HepG2 (cell line): Measurements from ENCODE around the gene UGT1A8. TPM values are rescaled to one million over a fixed set of nuclear protein-coding genes. Genes with fewer than 3 reads are reported as not detected.

Source experiments
- ERF ChIP-seq: IDR thresholded peaks from 2 replicates; pipeline ENCODE4 v1.6.1; 2018; ENCODE audit warnings: missing biosample characterization, missing genetic modification reagents
- FOXM1 ChIP-seq: sonication (generic); formaldehyde crosslinking; IDR thresholded peaks from 2 replicates; pipeline ENCODE4 v1.5.0; 2020; ENCODE audit warnings: missing genetic modification reagents
- FOXP1 ChIP-seq, 2 experiments: fragments of 450-650 bp in 1 of 2; IDR thresholded peaks; 2 replicates each; pipeline ENCODE4 v1.6.1; 2017 to 2018; ENCODE audit warnings: antibody characterized with exemption in 1 of 2
- IKZF1 ChIP-seq: fragments of 450-650 bp; IDR thresholded peaks from 2 replicates; pipeline ENCODE4 v1.7.1; 2016
- KAT7 ChIP-seq: IDR thresholded peaks from 2 replicates; pipeline ENCODE4 v1.6.1; 2018; ENCODE audit warnings: borderline replicate concordance, missing compliant biosample characterization
- NFIC ChIP-seq: IDR thresholded peaks from 2 replicates; pipeline ENCODE4 v1.6.1; 2012; ENCODE audit warnings: mild to moderate bottlenecking, low read length, inconsistent platforms
- NR3C1 ChIP-seq: sonication (generic); formaldehyde crosslinking; IDR thresholded peaks from 2 replicates; pipeline ENCODE4 v1.4.0; 2020; ENCODE audit warnings: missing genetic modification reagents
- RBM22 ChIP-seq: fragments of 200-400 bp; formaldehyde crosslinking; optimal IDR thresholded peaks from 2 replicates; pipeline ENCODE3; 2017; ENCODE audit warnings: mild to moderate bottlenecking, low read length, moderate library complexity
- SRSF1 ChIP-seq: fragments of 200-400 bp; formaldehyde crosslinking; optimal IDR thresholded peaks from 2 replicates; pipeline ENCODE3; 2017; ENCODE audit warnings: mild to moderate bottlenecking, low read depth, low read length, moderate library complexity
- SUZ12 ChIP-seq: fragments of 150-350 bp; IDR thresholded peaks from 2 replicates; pipeline ENCODE4 v1.6.1; 2014; ENCODE audit warnings: low read depth, low read length
- ZBTB46 ChIP-seq: sonication (generic); formaldehyde crosslinking; IDR thresholded peaks from 2 replicates; pipeline ENCODE4 v1.4.0; 2020; ENCODE audit warnings: mild to moderate bottlenecking, missing genetic modification reagents, borderline replicate concordance
- ZBTB49 ChIP-seq: sonication (generic); formaldehyde crosslinking; IDR thresholded peaks from 2 replicates; pipeline ENCODE4 v1.4.0; 2020; ENCODE audit warnings: missing genetic modification reagents, borderline replicate concordance
- ZFP36L2 ChIP-seq: sonication (generic); formaldehyde crosslinking; IDR thresholded peaks from 2 replicates; pipeline ENCODE4 v1.4.0; 2020; ENCODE audit warnings: missing genetic modification reagents
- ZNF224 ChIP-seq: sonication (generic); formaldehyde crosslinking; IDR thresholded peaks from 2 replicates; pipeline ENCODE4 v1.5.0; 2020; ENCODE audit warnings: mild to moderate bottlenecking, missing genetic modification reagents
- ZNF280B ChIP-seq: sonication (generic); formaldehyde crosslinking; IDR thresholded peaks from 2 replicates; pipeline ENCODE4 v1.5.0; 2020; ENCODE audit warnings: missing genetic modification reagents, mild to moderate bottlenecking, borderline replicate concordance
- ZNF326 ChIP-seq: sonication (generic); formaldehyde crosslinking; IDR thresholded peaks from 2 replicates; pipeline ENCODE4 v1.4.0; 2020; ENCODE audit warnings: missing genetic modification reagents, borderline replicate concordance
- ZNF460 ChIP-seq: sonication (generic); formaldehyde crosslinking; IDR thresholded peaks from 2 replicates; pipeline ENCODE4 v1.5.1; 2020; ENCODE audit warnings: missing genetic modification reagents, mild to moderate bottlenecking, borderline replicate concordance
- ZNF687 ChIP-seq: sonication (generic); formaldehyde crosslinking; IDR thresholded peaks from 2 replicates; pipeline ENCODE4 v1.5.1; 2020; ENCODE audit warnings: mild to moderate bottlenecking, missing genetic modification reagents, moderate library complexity
- ZNF737 ChIP-seq: sonication (generic); formaldehyde crosslinking; IDR thresholded peaks from 2 replicates; pipeline ENCODE4 v1.5.0; 2020; ENCODE audit warnings: missing genetic modification reagents, mild to moderate bottlenecking, borderline replicate concordance
- ZSCAN25 ChIP-seq: sonication (generic); formaldehyde crosslinking; IDR thresholded peaks from 2 replicates; pipeline ENCODE4 v1.8.0; 2022; ENCODE audit warnings: mild to moderate bottlenecking, missing genetic modification reagents
- polyA plus RNA-seq, 8 experiments: library from polyadenylated mRNA; depleted of rRNA in 3 of 8; stranded (reverse) in 7 of 8; unstranded in 1 of 8; fragments of >200 nt; fragmentation: Illumina TruSeq in 4 of 8; extraction: Trizol in 4 of 8; gene quantifications; 2 replicates each; pipeline versions ENCODE4 v1.2.1 to v1.2.3, GENCODE V29; 2011 to 2016; ENCODE audit warnings: low read depth in 4 of 8, missing spikeins in 1 of 8, mixed read lengths in 1 of 8; ENCODE audit not compliant: insufficient read depth in 1 of 8
- total RNA-seq, 5 experiments: library from RNA; depleted of rRNA; stranded (reverse); fragments of >200 nt; fragmentation: Illumina TruSeq; extraction: Trizol; gene quantifications; 2 replicates each; pipeline ENCODE4 v1.2.3, GENCODE V29; 2016; ENCODE audit warnings: low read depth in 1 of 5

Gene UGT1A8
- total and polyA plus RNA-seq, 2 of the 13 experiments (the other 11 are each of a cell fraction or from before 2014, with no cell fraction given) = not detected

GRCh38 chr2:233745073-233745755, 127.8 kb downstream of the UGT1A8 start (continued):
- TF ChIP-seq NR3C1 (no peak), ZSCAN25 (CRISPR knock-in tag) (0 out of 2 replicates have a peak, but pooled peaks have one; percentile 52), ZBTB46 (CRISPR knock-in tag) (no peak), RBM22 (peak; percentile 39), FOXP1 (IDR thresholded peaks at IDR 0.05) (peak; percentile 78), FOXP1 (CRISPR knock-in tag; IDR thresholded peaks at IDR 0.05) (peak; percentile 97), ERF (peak; percentile 98), ZNF460 (CRISPR knock-in tag) (peak; percentile 31; the same call in 1 of the 2 replicates), NFIC (peak; percentile 98), ZBTB49 (CRISPR knock-in tag) (no peak), SUZ12 (no peak), KAT7 (CRISPR knock-in tag) (peak; percentile 41; the same call in 1 of the 2 replicates), SRSF1 (no peak), ZNF326 (CRISPR knock-in tag) (no peak), ZNF280B (CRISPR knock-in tag) (no peak), FOXM1 (CRISPR knock-in tag) (no peak), ZFP36L2 (no peak), ZNF737 (CRISPR knock-in tag) (no peak), ZNF687 (no peak), IKZF1 (no peak), ZNF224 (CRISPR knock-in tag) (no peak)
